MCF 10A (cell line): ENCODE data around the gene FAM162A. TPM values are rescaled to one million over a fixed set of nuclear protein-coding genes. Genes with fewer than 3 reads are reported as not detected.

Experiments used
- BruUV-seq: library from RNA; stranded (reverse); fragments of 400-500 nt; replicated peaks from 2 replicates; lab custom pipeline; 2021; lab: Mats Ljungman, UMichigan
- CTCF ChIA-PET: fragments of 300-600 bp; sonication (Branson Sonifier 250); formaldehyde crosslinking; extraction: SDS; loops from one replicate; lab custom pipeline; 2021; ENCODE audit warnings: antibody characterized with exemption, inconsistent platforms; lab: Yijun Ruan, JAX
- POLR2A ChIA-PET: fragments of 300-600, 350-650 bp; sonication (Branson Sonifier 250); formaldehyde crosslinking; extraction: SDS; loops from one replicate; lab custom pipeline; 2020; ENCODE audit warnings: antibody characterized with exemption, inconsistent platforms; lab: Yijun Ruan, JAX
- DNase-seq: peaks from one replicate; pipeline ENCODE4 v3.0.0-alpha.2; 2018; ENCODE audit not compliant: unreplicated experiment
- H3K27ac Mint-ChIP-seq: one replicate; pipeline ENCODE4 v1.8.0; 2022; ENCODE audit warnings: mild to moderate bottlenecking, low read depth, mixed read lengths; ENCODE audit not compliant: unreplicated experiment
- H3K27me3 Mint-ChIP-seq: one replicate; pipeline ENCODE4 v1.8.0; 2022; ENCODE audit warnings: mixed read lengths; ENCODE audit not compliant: insufficient read depth, unreplicated experiment
- H3K36me3 Mint-ChIP-seq: one replicate; pipeline ENCODE4 v1.8.0; 2022; ENCODE audit warnings: mild to moderate bottlenecking, moderate library complexity, mixed read lengths; ENCODE audit not compliant: insufficient read depth, unreplicated experiment
- H3K4me1 Mint-ChIP-seq: one replicate; pipeline ENCODE4 v1.8.0; 2022; ENCODE audit warnings: mixed read lengths; ENCODE audit not compliant: insufficient read depth, unreplicated experiment
- H3K4me3 Mint-ChIP-seq: one replicate; pipeline ENCODE4 v1.8.0; 2022; ENCODE audit warnings: mild to moderate bottlenecking, moderate library complexity, mixed read lengths; ENCODE audit not compliant: unreplicated experiment
- H3K9me3 Mint-ChIP-seq: one replicate; pipeline ENCODE4 v1.8.0; 2022; ENCODE audit warnings: mixed read lengths; ENCODE audit not compliant: unreplicated experiment
- CTCF ChIP-seq: fragments of 200-600 bp; IDR thresholded peaks from one replicate; pipeline ENCODE4 v1.8.0; 2022; ENCODE audit warnings: antibody characterized with exemption, mild to moderate bottlenecking; ENCODE audit not compliant: unreplicated experiment
- intact Hi-C: fragments of 100-400 bp; cut with micrococcal nuclease; formaldehyde crosslinking; loops from 2 replicates; pipeline ENCODE4 v1.14.1; 2022
- total RNA-seq: library from RNA; stranded (reverse); gene quantifications from 2 replicates; pipeline ENCODE4 v1.2.3, GENCODE V29; 2022

Gene FAM162A
- total RNA-seq, 1 experiment from 2014 or later: 59.1 TPM

GRCh38 chr3:122377975-122378374 lies 6.0 kb upstream of the FAM162A start:
- peaks cover 33% of the 10 kb centered on the region for H3K4me1 Mint-ChIP-seq
- ChIA-PET POLR2A (no interaction called here), CTCF (interaction anchor here (1.9 kb wide), 1 partner anchor 72 kb away, joined by 5 read pairs; no protein-coding TSS in a partner anchor)
- no TSS peak for BruUV-seq
- no peak overlapping the region for H3K4me3 Mint-ChIP-seq
- no peaks in the 10 kb centered on the region for H3K27me3 Mint-ChIP-seq
- DNase-seq: no peak
- peaks cover 16% of the 10 kb centered on the region for H3K36me3 Mint-ChIP-seq
- TF ChIP-seq CTCF: no peak
- no peak overlapping the region for H3K27ac Mint-ChIP-seq
- intact Hi-C loops: no loop called here
- no peaks in the 10 kb centered on the region for H3K9me3 Mint-ChIP-seq

GRCh38 chr3:122382888-122383666 lies 905 bp upstream of the FAM162A start, which contains the start of gene MIX23:
MIX23 (minus strand) TSS chr3:122383231; CDS start chr3:122383224, 7 bp downstream.
- peak within 1 kb of the TSS; percentile 97 for H3K27ac Mint-ChIP-seq
- DNase-seq: peak; percentile 90
- TF ChIP-seq CTCF: no peak
- H3K36me3 Mint-ChIP-seq: no peaks in the 10 kb centered on the region
- H3K4me3 Mint-ChIP-seq: peak within 1 kb of the TSS; percentile 98
- H3K9me3 Mint-ChIP-seq: no peaks in the 10 kb centered on the region
- H3K4me1 Mint-ChIP-seq: peaks cover 22% of the 10 kb centered on the region
- H3K27me3 Mint-ChIP-seq: no peaks in the 10 kb centered on the region
- POLR2A ChIA-PET: interaction anchor here (0.7 to 4.9 kb wide), 31 partner anchors 10 to 838 kb away, joined by 3 to 91 read pairs (median 6); partner anchors contain the start of genes CSTA, EAF2, HSPBAP1 and KPNA1
- intact Hi-C loops: no loop called here
- CTCF ChIA-PET: interaction anchor here (0.6 to 2.7 kb wide), 11 partner anchors 10 to 84 kb away, joined by 3 to 23 read pairs (median 4); no protein-coding TSS in a partner anchor
- BruUV-seq: no TSS peak

- no peak overlapping the region for H3K4me3 Mint-ChIP-seq
- H3K9me3 Mint-ChIP-seq: no peaks in the 10 kb centered on the region
- DNase-seq: no peak
- no peak overlapping the region for H3K27ac Mint-ChIP-seq
- intact Hi-C loops: no loop called here
- H3K4me1 Mint-ChIP-seq: peaks cover 6% of the 10 kb centered on the region
- POLR2A ChIA-PET: no interaction called here
- no peak for TF ChIP-seq CTCF
- BruUV-seq: no TSS peak
- H3K27me3 Mint-ChIP-seq: no peaks in the 10 kb centered on the region
- no peaks in the 10 kb centered on the region for H3K36me3 Mint-ChIP-seq
- CTCF ChIA-PET: no interaction called here
Measured at GRCh38 chr3:122387709-122388108, 3.7 kb downstream of the FAM162A start.

GRCh38 chr3:122389197-122389596 lies 5.2 kb downstream of the FAM162A start:
- BruUV-seq: no TSS peak
- POLR2A ChIA-PET: interaction anchor here (0.6 to 6.4 kb wide), 3 partner anchors 18 to 407 kb away, joined by 3 to 68 read pairs (median 3); partner anchors contain the start of gene WDR5B
- Mint-ChIP-seq H3K27me3 (no peaks in the 10 kb centered on the region), H3K4me3 (no peak overlapping the region), H3K36me3 (no peaks in the 10 kb centered on the region), H3K27ac (no peak overlapping the region), H3K4me1 (peaks cover 17% of the 10 kb centered on the region), H3K9me3 (no peaks in the 10 kb centered on the region)
- DNase-seq: no peak
- CTCF ChIA-PET: interaction anchor here (0.6 to 3.2 kb wide), 4 partner anchors 23 to 933 kb away, joined by 3 to 13 read pairs (median 6); no protein-coding TSS in a partner anchor
- intact Hi-C loops: no loop called here
- no peak for TF ChIP-seq CTCF
